Measurements from ENCODE around the gene C20orf173.
"Not testable (repeated sequence)": the region's sequence is repeated elsewhere in the genome, so short reads cannot be mapped to it uniquely, and the experiment has no call there.

The C20orf173 gene

GRCh38 chr20:35529552-35529951 lies at the start of gene C20orf173:
TSS of gene C20orf173 (minus strand) at chr20:35529652. CDS start at chr20:35529373, 279 bp downstream.
- no peak for DNase-seq

- no peak for DNase-seq
Observed at GRCh38 chr20:35579196-35579595, 49.7 kb upstream of the C20orf173 start.

GRCh38 chr20:35578469-35578868 lies 49.0 kb upstream of the C20orf173 start:
- no peak for DNase-seq

- DNase-seq: no peak
Observed at GRCh38 chr20:35576816-35577215, 47.4 kb upstream of the C20orf173 start.

GRCh38 chr20:35575958-35576357 lies 46.5 kb upstream of the C20orf173 start:
- DNase-seq: no peak

GRCh38 chr20:35572838-35573237 lies 43.4 kb upstream of the C20orf173 start:
- DNase-seq: no peak

- DNase-seq: no peak
Observed at GRCh38 chr20:35571555-35571954, 42.1 kb upstream of the C20orf173 start.

GRCh38 chr20:35568645-35569044 lies 39.2 kb upstream of the C20orf173 start:
- no peak for DNase-seq

- DNase-seq: no peak
Observed at GRCh38 chr20:35564905-35565304, 35.5 kb upstream of the C20orf173 start.

GRCh38 chr20:35563834-35564233 lies 34.4 kb upstream of the C20orf173 start:
- DNase-seq: no peak

- no peak for DNase-seq
Observed at GRCh38 chr20:35562541-35563110, 33.2 kb upstream of the C20orf173 start.

GRCh38 chr20:35561671-35562070 lies 32.2 kb upstream of the C20orf173 start:
- DNase-seq: no peak

GRCh38 chr20:35561268-35561667 lies 31.8 kb upstream of the C20orf173 start:
- no peak for DNase-seq

GRCh38 chr20:35560541-35560940 lies 31.1 kb upstream of the C20orf173 start:
- no peak for DNase-seq

- DNase-seq: no peak
Observed at GRCh38 chr20:35560105-35560511, 30.7 kb upstream of the C20orf173 start.

GRCh38 chr20:35559042-35559693 lies 29.7 kb upstream of the C20orf173 start:
- DNase-seq: no peak

- no peak for DNase-seq
Observed at GRCh38 chr20:35558451-35558850, 29.0 kb upstream of the C20orf173 start.

- DNase-seq: no peak
Observed at GRCh38 chr20:35556871-35557270, 27.4 kb upstream of the C20orf173 start.

- no peak for DNase-seq
Observed at GRCh38 chr20:35555951-35556645, 26.6 kb upstream of the C20orf173 start.

GRCh38 chr20:35555461-35555860 lies 26.0 kb upstream of the C20orf173 start:
- not testable (repeated sequence) for DNase-seq

GRCh38 chr20:35552914-35553313 lies 23.5 kb upstream of the C20orf173 start:
- DNase-seq: no peak

- DNase-seq: no peak
Observed at GRCh38 chr20:35551503-35551902, 22.1 kb upstream of the C20orf173 start.

- DNase-seq: no peak
Observed at GRCh38 chr20:35547329-35547728, 17.9 kb upstream of the C20orf173 start.

- DNase-seq: no peak
Observed at GRCh38 chr20:35546127-35546526, 16.7 kb upstream of the C20orf173 start.

All from activated naive CD4-positive, alpha-beta T cell treated with anti-CD3 and anti-CD28 coated beads, Interleukin-2, amount 50 U/mL, for 16 hours (primary cell).